GM18498 (cell line): ENCODE measurements around the gene ABCC12.
"Not testable (repeated sequence)": the region's sequence is repeated elsewhere in the genome, so short reads cannot be mapped to it uniquely, and the experiment has no call there.

Experiments used
- ATAC-seq: cut with Tn5 transposase; IDR thresholded peaks from one replicate; pipeline ENCODE4 v1.9.1; 2021; ENCODE audit warnings: mild to moderate bottlenecking, moderate library complexity; ENCODE audit not compliant: unreplicated experiment

Gene ABCC12

GRCh38 chr16:48155926-48156789, at the start of gene ABCC12:
Gene ABCC12 (minus strand): TSS chr16:48155993. CDS start chr16:48146424, 9,569 bp downstream.
- no peak for ATAC-seq

GRCh38 chr16:48204825-48205151, 49.0 kb upstream of the ABCC12 start:
- ATAC-seq: no peak

DNA sequence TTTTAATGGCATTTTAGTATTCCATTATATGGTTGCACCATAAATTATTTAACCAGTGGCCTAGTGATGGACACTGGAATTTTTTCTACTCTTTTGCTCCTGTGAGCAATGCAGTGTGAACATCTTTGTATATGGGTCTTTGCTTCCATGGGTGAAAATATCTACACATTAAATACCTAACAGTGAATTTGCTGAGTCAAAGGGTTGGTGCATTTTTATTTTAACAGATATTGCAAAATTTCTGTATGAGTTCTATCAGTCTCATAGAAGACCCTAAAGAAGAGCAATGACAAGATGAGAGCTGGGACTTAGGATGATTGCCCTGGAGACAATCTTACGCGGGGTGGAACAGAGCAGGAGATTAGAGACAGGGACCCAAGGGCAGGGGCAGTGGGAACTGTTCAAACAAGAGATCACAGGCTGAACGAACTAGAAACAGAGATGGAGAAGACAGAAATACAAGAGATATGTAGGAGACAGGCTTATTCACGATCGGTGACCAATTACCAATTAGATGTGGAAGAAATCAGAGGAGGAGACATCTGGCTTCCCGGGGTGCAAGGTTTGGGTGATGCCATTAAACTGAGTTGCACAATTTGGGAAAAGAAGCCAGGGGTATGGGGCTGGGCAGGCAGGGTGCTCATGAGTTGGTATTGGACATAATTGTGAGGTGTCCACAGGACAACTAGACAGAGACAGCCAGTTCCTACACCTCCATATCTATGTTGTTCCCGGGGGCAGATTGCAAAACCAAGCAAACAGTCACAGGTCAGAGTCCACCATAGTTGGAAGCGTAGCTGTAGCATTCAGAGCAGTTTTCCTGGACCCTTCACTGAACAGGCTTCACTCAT, 48.4 kb upstream of the ABCC12 start:
- no peak for ATAC-seq

DNA sequence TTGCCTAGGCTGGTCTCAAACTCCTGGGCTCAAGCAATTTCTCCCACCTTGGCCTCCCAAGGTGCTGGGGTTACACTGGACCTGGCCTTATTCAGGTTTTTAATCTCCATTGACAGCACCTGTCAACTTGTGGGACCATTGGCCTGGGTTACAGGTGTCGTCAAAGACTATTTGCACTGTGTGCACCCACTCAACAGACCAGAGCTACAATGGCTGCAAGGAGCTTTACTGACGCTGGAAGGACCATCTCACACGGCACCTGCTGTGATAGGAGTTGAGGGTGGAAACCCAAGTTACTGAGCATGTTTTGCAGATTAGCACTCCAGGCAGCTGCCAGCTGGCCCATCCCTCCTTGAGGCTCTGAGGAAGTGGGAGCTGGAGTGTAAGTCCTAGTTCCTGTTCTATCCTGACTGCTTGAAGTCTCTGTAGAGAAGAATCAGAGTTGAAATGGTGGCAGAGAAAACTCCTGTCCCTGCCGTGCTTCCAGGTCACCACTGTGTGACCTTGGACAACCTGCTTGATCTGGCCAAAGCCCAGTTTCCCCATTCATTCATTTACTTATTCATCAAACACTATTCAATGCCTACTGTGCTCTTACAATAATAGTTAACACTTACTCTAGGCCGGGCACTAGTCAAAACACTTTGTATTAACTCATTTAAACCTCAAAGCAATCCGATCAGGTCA, 45.9 kb upstream of the ABCC12 start:
- no peak for ATAC-seq

GRCh38 chr16:48197294-48197693, 41.5 kb upstream of the ABCC12 start:
- no peak for ATAC-seq

- ATAC-seq: no peak
Measured at GRCh38 chr16:48194828-48195556, 39.2 kb upstream of the ABCC12 start.

DNA sequence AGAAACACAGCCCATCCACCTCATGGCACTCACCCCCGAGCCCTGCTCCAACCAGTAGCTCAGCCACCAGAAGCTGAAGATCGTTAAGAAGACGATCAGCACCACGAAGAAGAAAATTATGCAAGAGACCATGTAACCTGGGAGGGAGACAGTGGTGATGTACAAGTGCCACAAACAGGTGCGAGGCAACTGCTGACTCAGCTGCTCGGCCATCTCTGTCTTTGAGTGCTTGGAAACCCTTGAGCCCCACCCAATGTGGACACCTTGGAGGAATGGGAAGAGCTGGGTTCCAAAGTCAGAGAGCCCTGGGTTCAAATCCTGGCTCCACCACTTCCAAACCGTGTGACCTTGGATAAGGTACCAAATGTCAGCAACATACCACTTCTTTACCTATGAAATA, 38.1 kb upstream of the ABCC12 start:
- no peak for ATAC-seq

GRCh38 chr16:48188449-48189102, 32.8 kb upstream of the ABCC12 start:
- ATAC-seq: peak; percentile 79

- ATAC-seq: no peak
Measured at GRCh38 chr16:48187779-48188178, 32.0 kb upstream of the ABCC12 start.

GRCh38 chr16:48184681-48185080, 28.9 kb upstream of the ABCC12 start:
- ATAC-seq: no peak

DNA sequence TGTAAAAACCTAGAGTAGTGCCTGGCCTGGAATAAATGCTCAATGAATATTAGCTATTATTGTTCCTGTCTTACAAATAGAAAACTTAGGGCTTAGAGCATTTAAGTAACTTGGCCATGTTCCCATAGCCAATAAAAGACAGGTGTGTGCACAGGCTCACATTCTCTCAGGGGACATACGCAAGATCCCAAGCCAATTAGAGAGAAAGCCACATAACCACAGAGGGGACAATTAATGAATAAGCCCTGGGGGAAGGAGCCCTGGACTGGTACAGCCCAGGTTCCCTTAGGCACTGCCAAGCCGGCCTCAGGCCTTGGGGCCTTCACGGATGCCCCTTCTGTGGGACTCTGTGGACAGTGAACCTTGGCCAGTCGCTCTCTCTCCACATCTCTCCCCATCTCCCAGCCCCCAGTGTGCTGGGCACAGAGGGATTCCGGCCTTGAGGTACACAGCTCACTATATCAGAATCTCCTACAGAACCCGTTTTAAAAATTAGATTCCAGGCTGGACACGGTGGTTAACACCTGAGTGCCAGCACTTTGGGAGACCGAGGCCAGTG, 27.3 kb upstream of the ABCC12 start:
- ATAC-seq: no peak

DNA sequence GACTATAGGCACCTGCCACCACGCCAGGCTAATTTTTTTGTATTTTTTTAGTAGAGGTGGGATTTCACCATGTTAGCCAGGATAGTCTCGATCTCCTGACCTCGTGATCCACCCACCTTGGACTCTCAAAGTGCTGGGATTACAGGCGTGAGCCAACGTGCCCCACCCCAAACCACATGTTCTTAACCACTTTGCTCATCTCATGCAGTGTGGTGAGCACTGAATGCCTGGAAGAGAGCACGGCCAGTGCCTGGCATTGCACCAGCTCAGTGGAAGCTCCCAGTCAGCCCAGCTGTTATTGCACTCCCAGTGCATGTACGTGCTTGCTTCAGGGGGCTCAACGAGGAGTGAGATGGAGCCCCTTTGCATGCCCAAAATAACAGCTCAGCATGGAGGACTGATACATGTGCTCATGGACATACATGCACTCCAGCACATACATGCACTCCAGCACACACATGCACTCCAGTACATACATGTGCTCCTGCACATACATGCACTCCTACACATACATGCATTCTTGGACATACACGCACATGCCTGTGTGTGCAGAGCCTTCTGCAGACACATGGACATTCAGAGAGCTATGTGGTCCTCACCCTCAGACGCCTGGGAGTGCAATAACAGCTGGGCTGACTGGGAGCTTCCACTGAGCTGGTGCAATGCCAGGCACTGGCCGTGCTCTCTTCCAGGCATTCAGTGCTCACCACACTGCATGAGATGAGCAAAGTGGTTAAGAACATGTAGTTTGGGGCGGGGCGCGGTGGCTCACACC, 26.1 kb upstream of the ABCC12 start:
- ATAC-seq: not testable (repeated sequence)

DNA sequence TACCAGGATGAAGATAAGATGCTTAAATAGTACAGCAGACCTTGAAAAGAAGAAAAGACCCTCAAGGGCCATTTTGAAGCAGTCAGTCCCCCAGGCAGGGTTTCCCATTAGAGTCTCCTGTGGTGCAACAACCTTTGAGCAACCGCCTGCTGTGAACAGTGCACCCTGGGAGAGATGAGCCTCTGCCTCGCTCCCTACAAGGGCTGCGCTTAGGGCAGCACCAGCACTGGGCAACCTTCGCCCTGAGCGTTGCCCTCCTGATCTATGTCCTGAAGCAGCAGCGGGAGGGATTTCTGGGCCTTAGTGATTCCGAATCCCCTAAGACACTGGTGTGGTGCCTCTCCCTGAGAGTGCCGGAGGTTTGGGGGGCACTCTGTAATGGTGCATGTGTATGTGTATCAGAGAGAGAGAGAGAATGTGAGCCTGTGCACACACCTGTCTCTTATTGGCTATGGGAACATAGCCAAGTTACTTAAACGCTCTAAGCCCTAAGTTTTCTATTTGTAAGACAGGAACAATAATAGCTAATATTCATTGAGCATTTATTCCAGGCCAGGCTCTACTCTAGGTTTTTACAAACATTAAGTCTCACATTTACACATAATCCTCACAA, 25.2 kb upstream of the ABCC12 start:
- ATAC-seq: no peak

DNA sequence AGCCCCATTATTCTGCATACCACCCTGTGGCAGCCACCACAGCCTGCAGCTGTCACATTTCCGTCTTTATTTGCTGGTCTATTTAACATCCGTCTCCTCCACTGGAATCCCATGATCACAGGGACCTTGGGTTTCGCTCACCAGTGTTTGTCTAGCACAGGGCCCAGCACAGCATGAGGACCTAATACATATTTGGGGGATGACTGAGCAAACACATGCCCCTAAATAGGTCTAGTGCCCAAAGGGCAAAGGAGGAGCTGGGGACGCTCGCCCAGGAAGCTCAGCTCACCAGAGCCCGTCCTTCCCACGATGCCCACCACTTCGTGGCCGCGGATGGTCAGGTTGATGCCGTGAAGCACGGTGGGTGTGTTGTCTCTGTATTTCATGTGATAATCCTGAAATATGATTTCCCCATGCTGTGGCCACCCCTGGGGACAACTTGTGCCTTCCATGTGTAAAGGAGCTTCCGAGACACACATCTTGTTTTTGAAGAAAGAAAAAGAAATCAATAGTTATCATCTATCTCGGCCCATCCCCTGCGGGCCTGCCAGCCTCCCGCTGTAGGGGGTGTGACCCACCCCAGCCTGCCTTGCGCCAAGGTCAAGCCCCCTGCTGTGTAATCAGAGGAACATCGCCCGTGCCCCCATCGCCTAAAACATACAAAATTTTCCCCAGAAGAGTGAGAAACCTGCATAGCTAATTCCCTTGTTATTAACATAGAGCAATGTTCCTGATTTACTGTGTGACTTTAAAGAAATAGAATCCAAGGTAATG, 21.0 kb upstream of the ABCC12 start:
- ATAC-seq: no peak

DNA sequence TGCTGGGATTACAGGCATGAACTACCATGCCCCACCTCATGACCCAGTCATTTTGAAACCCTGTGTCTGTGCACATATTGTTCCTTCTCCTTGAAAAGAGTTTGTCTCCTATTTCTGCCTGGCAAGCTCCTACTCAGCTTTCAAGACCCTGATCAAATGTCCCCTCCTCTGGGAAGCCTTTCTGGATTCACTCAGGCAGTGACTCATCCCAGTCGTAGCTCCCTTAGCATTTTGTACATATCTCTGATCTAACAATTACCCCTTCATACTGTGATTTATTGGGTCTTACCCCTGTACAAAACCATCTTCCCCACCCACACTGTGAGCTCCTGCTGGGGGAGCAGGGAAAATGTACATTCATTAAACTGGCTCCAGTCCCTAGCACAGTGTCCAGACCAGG, 18.1 kb upstream of the ABCC12 start:
- no peak for ATAC-seq

GRCh38 chr16:48172682-48173081, 16.9 kb upstream of the ABCC12 start:
- ATAC-seq: no peak

- no peak for ATAC-seq
Measured at GRCh38 chr16:48169896-48170295, 14.1 kb upstream of the ABCC12 start.

DNA sequence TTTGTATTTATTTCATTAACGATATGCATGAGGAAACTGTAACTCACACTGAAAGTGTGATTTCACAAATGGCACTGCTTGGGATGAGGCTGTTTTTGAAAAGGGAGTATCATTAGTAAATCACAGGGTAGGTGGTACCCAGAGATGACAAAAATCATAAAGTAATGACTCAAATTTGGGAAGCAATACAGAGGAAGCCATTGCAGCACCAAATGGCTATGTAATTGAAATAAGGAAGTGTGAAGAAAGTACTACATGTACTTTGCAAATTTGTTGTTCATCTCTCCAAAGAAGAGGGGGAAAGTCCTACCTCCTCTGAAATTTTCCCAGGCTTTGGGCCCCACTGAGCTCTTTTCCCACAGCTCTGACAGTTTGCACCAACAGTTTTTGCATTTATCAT, 12.3 kb upstream of the ABCC12 start:
- no peak for ATAC-seq
